SK-N-MC (cell line): Measurements from ENCODE around the gene IPO9.

Source experiments
- EZH2 ChIP-seq: fragments of 200-600 bp; sonication (generic); IDR thresholded peaks from one replicate; pipeline ENCODE4 v1.6.1; 2017; ENCODE audit warnings: antibody characterized with exemption
- FOXP2 ChIP-seq: optimal IDR thresholded peaks from 2 replicates; pipeline ENCODE3; 2011; ENCODE audit warnings: mild to moderate bottlenecking, moderate library complexity; ENCODE audit not compliant: insufficient read depth; ENCODE audit errors: extremely low read length, control extremely low read depth

DNA sequence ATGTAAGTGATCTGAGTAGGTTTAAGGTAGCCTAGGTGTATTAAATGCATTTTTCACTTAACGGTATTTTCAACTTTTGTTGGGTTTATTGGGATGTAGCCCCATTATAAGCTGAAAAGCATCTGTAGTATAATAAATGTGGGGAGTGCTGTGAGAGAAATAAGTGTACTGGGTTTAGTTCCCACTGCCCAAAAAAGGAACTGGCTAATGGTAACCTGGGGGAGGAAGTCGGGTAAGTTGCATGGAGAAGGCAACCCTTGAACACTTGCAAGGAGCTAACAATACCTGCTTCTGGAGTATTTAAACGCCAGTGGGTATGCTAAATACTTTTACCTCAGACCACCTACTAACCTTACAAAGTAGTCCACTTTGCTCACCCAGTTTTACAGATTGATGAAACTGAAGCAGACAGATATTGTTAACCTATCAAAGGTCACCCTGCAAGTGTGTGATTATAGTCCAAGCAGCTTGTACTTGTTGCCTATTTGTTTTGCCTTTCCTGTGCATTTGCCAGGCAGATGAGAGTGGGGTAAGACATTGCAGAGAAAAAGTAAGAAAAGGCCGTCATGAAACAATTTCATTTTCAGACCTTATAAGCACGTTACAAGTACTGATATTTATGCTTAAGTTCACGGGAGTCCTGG is 52.1 kb downstream of the IPO9 start:
- TF ChIP-seq FOXP2 (no peak), EZH2 (no peak)
